Testis (tissue), 2 donors: Measurements from ENCODE around the gene PEF1.

ENCODE experiments used
- POLR2A ChIP-seq: fragments of 450-650 bp; IDR thresholded peaks from one replicate; pipeline ENCODE4 v1.6.1; 2017; ENCODE audit warnings: antibody characterized with exemption, mild to moderate bottlenecking, moderate library complexity
- TF ChIP-seq, protein P1 (sequence below), 3 experiments: fragments of 450-650 bp in 2 of 3; fragments of 200-600 bp in 1 of 3; sonication (generic) in 1 of 3; IDR thresholded peaks; one replicate each; pipeline ENCODE4 v1.5.1; 2016 to 2019; ENCODE audit warnings: antibody characterized with exemption in 3 of 3, mild to moderate bottlenecking in 2 of 3, moderate library complexity in 1 of 3

DNA sequence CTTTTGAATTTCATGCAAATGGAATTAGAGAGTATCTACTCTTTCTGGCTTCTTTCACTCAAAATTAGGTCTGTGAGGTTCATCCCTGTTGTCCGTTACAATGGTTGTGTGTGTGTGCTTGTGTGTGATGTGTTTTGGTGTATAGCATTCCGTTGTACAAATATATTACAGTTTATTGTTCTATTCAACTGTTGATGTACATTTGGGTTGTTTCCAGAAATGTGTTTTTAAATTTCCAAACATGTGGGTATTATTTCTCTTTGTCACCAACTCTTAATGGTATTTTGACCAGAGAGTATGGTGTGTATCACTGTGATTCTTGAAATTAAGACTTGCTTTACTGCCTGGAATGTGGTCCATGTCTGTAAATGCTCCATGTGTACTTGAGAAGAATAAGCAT, 44.0 kb downstream of the PEF1 start:
- TF ChIP-seq, protein P1, sequence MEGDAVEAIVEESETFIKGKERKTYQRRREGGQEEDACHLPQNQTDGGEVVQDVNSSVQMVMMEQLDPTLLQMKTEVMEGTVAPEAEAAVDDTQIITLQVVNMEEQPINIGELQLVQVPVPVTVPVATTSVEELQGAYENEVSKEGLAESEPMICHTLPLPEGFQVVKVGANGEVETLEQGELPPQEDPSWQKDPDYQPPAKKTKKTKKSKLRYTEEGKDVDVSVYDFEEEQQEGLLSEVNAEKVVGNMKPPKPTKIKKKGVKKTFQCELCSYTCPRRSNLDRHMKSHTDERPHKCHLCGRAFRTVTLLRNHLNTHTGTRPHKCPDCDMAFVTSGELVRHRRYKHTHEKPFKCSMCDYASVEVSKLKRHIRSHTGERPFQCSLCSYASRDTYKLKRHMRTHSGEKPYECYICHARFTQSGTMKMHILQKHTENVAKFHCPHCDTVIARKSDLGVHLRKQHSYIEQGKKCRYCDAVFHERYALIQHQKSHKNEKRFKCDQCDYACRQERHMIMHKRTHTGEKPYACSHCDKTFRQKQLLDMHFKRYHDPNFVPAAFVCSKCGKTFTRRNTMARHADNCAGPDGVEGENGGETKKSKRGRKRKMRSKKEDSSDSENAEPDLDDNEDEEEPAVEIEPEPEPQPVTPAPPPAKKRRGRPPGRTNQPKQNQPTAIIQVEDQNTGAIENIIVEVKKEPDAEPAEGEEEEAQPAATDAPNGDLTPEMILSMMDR (IDR thresholded peaks at IDR 0.05): no peak
- TF ChIP-seq POLR2A: no peak
